Measurements from ENCODE around the gene WBP2.

Gene WBP2

DNA sequence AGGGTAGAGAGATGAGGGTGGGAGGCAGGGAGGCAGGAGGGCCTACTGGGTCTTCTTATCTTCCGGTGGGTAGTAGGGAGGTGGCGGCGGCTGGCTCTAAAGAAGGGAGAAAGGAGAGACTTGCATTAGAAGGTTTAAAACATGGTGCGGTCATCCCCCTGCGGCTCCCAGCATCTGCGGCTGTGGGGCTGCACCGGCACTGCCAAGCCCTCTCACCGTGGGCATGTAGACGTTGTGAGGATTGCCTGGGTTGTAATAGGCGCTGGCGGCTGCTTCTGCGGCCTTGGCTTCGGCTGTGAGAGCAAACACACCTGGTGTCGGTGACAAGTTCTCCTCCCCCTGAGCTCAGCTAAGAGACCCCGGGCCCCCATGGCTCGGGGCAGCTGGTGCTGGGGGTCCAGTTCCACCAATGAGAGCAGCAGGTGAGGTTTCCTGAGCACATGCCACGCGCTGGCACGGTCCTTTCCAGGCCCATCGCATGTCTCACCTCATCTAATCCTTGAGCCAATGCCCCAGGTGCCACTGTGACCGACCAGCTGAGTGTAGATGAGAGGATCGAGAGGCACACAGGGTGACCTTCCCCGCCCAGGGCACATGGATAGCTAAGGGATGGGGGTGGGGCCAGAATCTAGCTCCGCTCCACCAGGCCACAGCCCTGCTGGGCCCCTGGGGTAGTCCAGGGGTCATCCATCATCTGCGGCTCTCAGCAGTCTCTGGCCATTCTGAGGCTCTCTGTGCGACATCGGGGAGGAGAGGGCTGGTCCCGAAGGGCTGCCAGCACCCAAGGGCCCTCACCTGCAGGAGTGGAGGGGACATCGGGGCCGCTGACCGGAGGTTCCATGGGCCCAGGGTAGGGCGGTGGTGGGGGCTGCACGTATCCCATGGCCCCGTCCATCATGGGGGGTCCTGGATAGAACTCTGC is 8.2 kb downstream of the WBP2 start:
- TF ChIP-seq, protein P1, sequence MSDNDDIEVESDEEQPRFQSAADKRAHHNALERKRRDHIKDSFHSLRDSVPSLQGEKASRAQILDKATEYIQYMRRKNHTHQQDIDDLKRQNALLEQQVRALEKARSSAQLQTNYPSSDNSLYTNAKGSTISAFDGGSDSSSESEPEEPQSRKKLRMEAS (IDR thresholded peaks at IDR 0.05; ENCODE audit: low read depth, low read length) = no peak
- TF ChIP-seq, protein P2, sequence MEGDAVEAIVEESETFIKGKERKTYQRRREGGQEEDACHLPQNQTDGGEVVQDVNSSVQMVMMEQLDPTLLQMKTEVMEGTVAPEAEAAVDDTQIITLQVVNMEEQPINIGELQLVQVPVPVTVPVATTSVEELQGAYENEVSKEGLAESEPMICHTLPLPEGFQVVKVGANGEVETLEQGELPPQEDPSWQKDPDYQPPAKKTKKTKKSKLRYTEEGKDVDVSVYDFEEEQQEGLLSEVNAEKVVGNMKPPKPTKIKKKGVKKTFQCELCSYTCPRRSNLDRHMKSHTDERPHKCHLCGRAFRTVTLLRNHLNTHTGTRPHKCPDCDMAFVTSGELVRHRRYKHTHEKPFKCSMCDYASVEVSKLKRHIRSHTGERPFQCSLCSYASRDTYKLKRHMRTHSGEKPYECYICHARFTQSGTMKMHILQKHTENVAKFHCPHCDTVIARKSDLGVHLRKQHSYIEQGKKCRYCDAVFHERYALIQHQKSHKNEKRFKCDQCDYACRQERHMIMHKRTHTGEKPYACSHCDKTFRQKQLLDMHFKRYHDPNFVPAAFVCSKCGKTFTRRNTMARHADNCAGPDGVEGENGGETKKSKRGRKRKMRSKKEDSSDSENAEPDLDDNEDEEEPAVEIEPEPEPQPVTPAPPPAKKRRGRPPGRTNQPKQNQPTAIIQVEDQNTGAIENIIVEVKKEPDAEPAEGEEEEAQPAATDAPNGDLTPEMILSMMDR (IDR thresholded peaks at IDR 0.05; ENCODE audit: low read depth, low read length) = no peak
- TF ChIP-seq MYC (IDR thresholded peaks at IDR 0.05; ENCODE audit: low read depth, low read length) (no peak), POLR2A (IDR thresholded peaks at IDR 0.05; ENCODE audit: extremely low read depth, insufficient read length) (no peak)
- H3K4me3 ChIP-seq (ENCODE audit: low read depth, low read length) = no peak overlapping the region
- DNase-seq (ENCODE audit: low read depth) = no peak

DNA sequence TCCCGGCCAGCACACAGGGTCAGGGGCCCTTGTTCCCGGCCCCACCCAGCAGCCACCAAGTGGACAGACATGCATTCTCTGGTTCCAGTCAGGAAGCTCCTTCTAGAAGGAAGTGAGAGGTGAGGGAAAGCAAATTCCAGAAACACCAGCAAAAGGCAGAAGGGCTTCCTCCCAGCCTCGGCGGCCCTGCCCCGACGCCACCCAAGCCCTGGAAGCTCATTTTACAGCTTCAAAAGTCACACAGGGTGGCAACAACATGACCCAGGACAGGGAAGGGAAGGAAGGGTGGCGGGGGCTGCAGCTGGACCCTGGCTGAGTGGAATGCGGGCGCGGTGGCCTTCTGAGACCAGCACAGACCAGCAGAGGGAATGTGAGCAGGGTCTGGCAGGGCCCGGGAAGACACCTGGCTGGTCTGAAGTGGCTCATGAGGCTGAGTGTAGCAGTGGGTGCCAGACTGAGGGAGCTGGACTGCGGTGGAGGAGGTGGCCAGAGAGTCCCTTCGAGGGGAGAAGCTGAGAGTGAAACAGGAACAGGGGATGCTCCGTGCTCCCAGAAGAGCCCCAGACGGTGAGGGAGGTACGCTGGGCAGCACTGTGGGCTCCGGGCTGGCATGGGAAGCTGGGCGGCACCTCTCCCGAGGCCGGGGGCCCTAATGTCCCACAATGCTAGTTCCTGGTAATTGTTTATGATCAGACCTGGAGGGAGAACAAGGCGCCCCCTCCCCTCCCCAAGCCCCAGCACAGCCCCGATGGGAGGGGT is 9.0 kb downstream of the WBP2 start:
- DNase-seq (ENCODE audit: low read depth) = no peak
- peak overlapping the region; percentile 9 for H3K4me3 ChIP-seq (ENCODE audit: low read depth, low read length)
- TF ChIP-seq, protein P2 (IDR thresholded peaks at IDR 0.05; ENCODE audit: low read depth, low read length) = no peak
- TF ChIP-seq, protein P1 (IDR thresholded peaks at IDR 0.05; ENCODE audit: low read depth, low read length) = no peak
- TF ChIP-seq MYC (IDR thresholded peaks at IDR 0.05; ENCODE audit: low read depth, low read length) (no peak), POLR2A (IDR thresholded peaks at IDR 0.05; ENCODE audit: extremely low read depth, insufficient read length) (no peak)

DNA sequence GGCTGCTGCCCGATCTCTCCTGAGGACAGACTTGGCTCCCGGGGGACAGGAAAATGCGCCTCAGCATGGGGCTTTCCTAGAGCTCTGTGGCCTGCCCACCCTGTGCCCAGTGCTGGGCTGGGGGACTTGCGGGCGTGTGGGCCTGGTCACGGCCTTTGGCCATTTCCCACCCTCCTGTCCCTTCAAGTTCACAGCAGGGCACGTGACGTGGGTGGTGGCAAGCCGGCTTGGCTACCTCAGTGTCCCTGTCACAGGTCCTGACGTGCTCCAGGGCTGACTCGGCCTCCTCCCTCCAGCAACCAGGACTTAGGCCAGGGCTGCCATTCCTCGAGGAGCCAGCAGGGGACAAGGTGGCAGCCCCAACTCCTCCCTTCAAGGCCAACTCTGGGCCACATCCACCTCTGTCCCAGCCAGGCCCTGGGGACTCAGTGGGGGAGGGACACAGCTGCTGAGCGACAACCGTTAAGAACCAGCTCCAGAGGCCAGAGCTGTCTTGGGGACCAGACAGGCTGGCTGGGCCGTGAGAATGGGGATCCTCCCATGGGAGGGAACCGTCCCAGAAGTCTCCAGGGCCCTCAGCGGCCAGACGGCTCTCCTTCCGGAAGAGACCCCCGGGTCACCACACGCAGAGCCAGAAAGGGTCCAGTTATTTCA is 9.9 kb downstream of the WBP2 start:
- peak overlapping the region; percentile 75 for H3K4me3 ChIP-seq (ENCODE audit: low read depth, low read length)
- peak; percentile 98 for DNase-seq (ENCODE audit: low read depth)
- TF ChIP-seq, protein P2 (IDR thresholded peaks at IDR 0.05; ENCODE audit: low read depth, low read length) = peak; percentile 80
- TF ChIP-seq, protein P1 (IDR thresholded peaks at IDR 0.05; ENCODE audit: low read depth, low read length) = peak; percentile 75
- TF ChIP-seq MYC (IDR thresholded peaks at IDR 0.05; ENCODE audit: low read depth, low read length) = peak; percentile 85
- TF ChIP-seq POLR2A (IDR thresholded peaks at IDR 0.05; ENCODE audit: extremely low read depth, insufficient read length) = peak; percentile 41

DNA sequence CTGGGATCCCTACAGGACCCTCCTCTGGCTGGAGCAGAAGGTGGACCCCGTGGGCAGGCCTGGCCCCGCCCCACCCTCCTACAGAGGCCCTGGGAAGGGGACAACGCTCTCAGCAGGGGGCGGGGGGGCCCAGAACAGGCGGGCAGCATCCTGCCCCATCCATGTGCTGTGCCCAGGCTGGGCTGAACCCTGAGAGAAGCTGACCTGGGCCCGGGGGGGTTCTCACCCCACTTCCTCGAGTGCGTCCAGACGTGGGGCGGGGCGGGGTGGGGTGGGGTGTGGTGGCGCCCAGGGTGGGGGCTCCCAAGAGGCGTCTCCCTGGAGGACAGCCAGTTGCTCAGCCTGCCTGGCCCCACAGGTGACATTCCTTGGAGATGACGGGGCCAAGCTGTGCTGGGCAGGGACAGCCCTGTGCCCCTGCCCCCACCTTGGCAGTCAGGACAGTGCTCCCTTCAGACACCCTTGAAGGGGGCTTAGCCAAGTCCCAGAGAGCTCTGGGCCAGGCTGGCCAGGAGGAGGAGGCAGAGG is 10.5 kb downstream of the WBP2 start:
- peak overlapping the region; percentile 75 for H3K4me3 ChIP-seq (ENCODE audit: low read depth, low read length)
- no peak for DNase-seq (ENCODE audit: low read depth)
- TF ChIP-seq MYC (IDR thresholded peaks at IDR 0.05; ENCODE audit: low read depth, low read length) = no peak
- TF ChIP-seq, protein P2 (IDR thresholded peaks at IDR 0.05; ENCODE audit: low read depth, low read length) = no peak
- TF ChIP-seq, protein P1 (IDR thresholded peaks at IDR 0.05; ENCODE audit: low read depth, low read length) = no peak

All from NB4 (cell line).